Measurements from ENCODE around the gene CD163L1.
A peak's percentile ranks its signal among the peaks of the same experiment; 100 is the strongest.
"Not testable (repeated sequence)": the region's sequence is repeated elsewhere in the genome, so short reads cannot be mapped to it uniquely, and the experiment has no call there.

CD163L1 gene

GRCh38 chr12:7404275-7404674, 39.7 kb downstream of the CD163L1 start:
- no peak for DNase-seq (ENCODE audit: low read depth in 2 of 2)

- DNase-seq (ENCODE audit: low read depth in 2 of 2), result no peak
Measured at GRCh38 chr12:7403466-7403865, 40.5 kb downstream of the CD163L1 start.

- no peak for DNase-seq (ENCODE audit: low read depth in 2 of 2)
Measured at GRCh38 chr12:7399089-7399488, 44.9 kb downstream of the CD163L1 start.

- DNase-seq (ENCODE audit: low read depth in 2 of 2), result no peak
Measured at GRCh38 chr12:7396418-7396817, 47.5 kb downstream of the CD163L1 start.

GRCh38 chr12:7395950-7396349, 48.0 kb downstream of the CD163L1 start:
- DNase-seq (ENCODE audit: low read depth in 2 of 2), result no peak

GRCh38 chr12:7387289-7387688, 56.7 kb downstream of the CD163L1 start:
- DNase-seq (ENCODE audit: low read depth in 2 of 2), result no peak

GRCh38 chr12:7383157-7383556, 60.8 kb downstream of the CD163L1 start:
- DNase-seq (ENCODE audit: low read depth in 2 of 2), result no peak

GRCh38 chr12:7376196-7376595, 67.8 kb downstream of the CD163L1 start:
- no peak for DNase-seq (ENCODE audit: low read depth in 2 of 2)

GRCh38 chr12:7375145-7375543, 68.8 kb downstream of the CD163L1 start:
- DNase-seq (ENCODE audit: low read depth in 2 of 2), result no peak

GRCh38 chr12:7374423-7375144, 69.4 kb downstream of the CD163L1 start:
- peak in 1 of 2 experiments; percentile 3 for DNase-seq (ENCODE audit: low read depth in 2 of 2)

- DNase-seq (ENCODE audit: low read depth in 2 of 2), result no peak
Measured at GRCh38 chr12:7373226-7373625, 70.7 kb downstream of the CD163L1 start.

GRCh38 chr12:7369274-7369729, 74.7 kb downstream of the CD163L1 start:
- DNase-seq (ENCODE audit: low read depth in 2 of 2), result no peak

GRCh38 chr12:7362734-7363133, 81.2 kb downstream of the CD163L1 start:
- DNase-seq (ENCODE audit: low read depth in 2 of 2), result no peak

GRCh38 chr12:7361265-7361664, 82.7 kb downstream of the CD163L1 start:
- DNase-seq (ENCODE audit: low read depth in 2 of 2), result no peak

- no peak for DNase-seq (ENCODE audit: low read depth in 2 of 2)
Measured at GRCh38 chr12:7354529-7354928, 89.4 kb downstream of the CD163L1 start.

GRCh38 chr12:7352661-7353060, 91.3 kb downstream of the CD163L1 start:
- DNase-seq (ENCODE audit: low read depth in 2 of 2), result no peak

- DNase-seq (ENCODE audit: low read depth in 2 of 2), result no peak
Measured at GRCh38 chr12:7351177-7351576, 92.8 kb downstream of the CD163L1 start.

GRCh38 chr12:7349418-7349817, 94.5 kb downstream of the CD163L1 start:
- DNase-seq (ENCODE audit: low read depth in 2 of 2), result no peak

- DNase-seq (ENCODE audit: low read depth in 2 of 2), result no peak
Measured at GRCh38 chr12:7346551-7347225, 97.3 kb downstream of the CD163L1 start.

GRCh38 chr12:7344833-7345606, 98.9 kb downstream of the CD163L1 start:
- DNase-seq (ENCODE audit: low read depth in 2 of 2), result no peak

GRCh38 chr12:7339675-7340074, 104.3 kb downstream of the CD163L1 start:
- no peak for DNase-seq (ENCODE audit: low read depth in 2 of 2)

GRCh38 chr12:7337790-7338189, 106.2 kb downstream of the CD163L1 start:
- not testable (repeated sequence) for DNase-seq (ENCODE audit: low read depth in 2 of 2)

GRCh38 chr12:7327918-7328317, 116.0 kb downstream of the CD163L1 start:
- no peak for DNase-seq (ENCODE audit: low read depth in 2 of 2)
